H1 (cell line): ENCODE results near the gene NUP42. TPM values are rescaled to one million over a fixed set of nuclear protein-coding genes. Genes with fewer than 3 reads are reported as not detected.

Experiments used
- EGR1 ChIP-seq: IDR thresholded peaks from 2 replicates; pipeline ENCODE4 v1.6.1; 2011; ENCODE audit warnings: low read depth, low read length, borderline replicate concordance
- FOSL1 ChIP-seq: IDR thresholded peaks from 2 replicates; pipeline ENCODE4 v1.6.1; 2011; ENCODE audit warnings: mild to moderate bottlenecking, low read depth, low read length, moderate library complexity; ENCODE audit not compliant: insufficient read depth
- HDAC2 ChIP-seq, 2 experiments: fragments of 300-600 bp in 1 of 2; sonication (generic) in 1 of 2; IDR thresholded peaks; 2 replicates each; pipeline ENCODE4 v1.6.1; 2011 to 2012; ENCODE audit warnings: low read depth in 2 of 2, low read length in 2 of 2, mild to moderate bottlenecking in 2 of 2, moderate library complexity in 2 of 2, borderline replicate concordance in 1 of 2, inconsistent platforms in 1 of 2
- KDM4A ChIP-seq: IDR thresholded peaks from one replicate; pipeline ENCODE4 v1.7.1; 2012; ENCODE audit warnings: low read depth, mild to moderate bottlenecking, moderate library complexity, low read length, inconsistent platforms; ENCODE audit not compliant: severe bottlenecking
- SUZ12 ChIP-seq: fragments of 200-600 bp; sonication (generic); IDR thresholded peaks from 2 replicates; pipeline ENCODE4 v1.6.1; 2012; ENCODE audit warnings: mild to moderate bottlenecking, inconsistent platforms, low read length, moderate library complexity, mixed read lengths
- TEAD4 ChIP-seq: IDR thresholded peaks from 2 replicates; pipeline ENCODE4 v1.6.1; 2012; ENCODE audit warnings: low read depth, low read length, inconsistent platforms, mixed read lengths
- polyA plus RNA-seq, 7 experiments: library from polyadenylated mRNA; depleted of rRNA in 3 of 7; stranded (reverse) in 5 of 7; unstranded in 2 of 7; fragments of >200 nt in 5 of 7; fragments of 200-250 nt in 2 of 7; gene quantifications; 1 replicate in 5 of 7; 2 replicates in 1 of 7; 4 replicates in 1 of 7; pipeline versions ENCODE4 v1.2.1 to v1.2.3, GENCODE V29; 2011 to 2013; ENCODE audit warnings: missing spikeins in 2 of 7, mixed read lengths in 2 of 7
- total RNA-seq: library from RNA; stranded (reverse); fragmentation: NEBNext Ultra II Directional; extraction: Animal tissue kit (Norgen Biotek cat#: 25700); gene quantifications from 2 replicates; pipeline ENCODE4 v1.2.1, GENCODE V29; 2021

The NUP42 gene
- total and polyA plus RNA-seq, 2 of the 8 experiments (the other 6 are each of a cell fraction or from before 2014, with no cell fraction given), result 31.8 to 41.2 TPM

GRCh38 chr7:23247603-23248335 is 65.9 kb downstream of the NUP42 start (continued):
- TF ChIP-seq EGR1 (no peak), FOSL1 (no peak), SUZ12 (peak; percentile 50; the same call in 1 of the 2 replicates), HDAC2 (IDR thresholded peaks at IDR 0.05; ENCODE audit: borderline replicate concordance in 1 of 2, low read depth in 2 of 2, low read length in 2 of 2) (peak in 1 of 2 experiments; percentile 74; a peak in 1 of 4 replicates), TEAD4 (0 out of 2 replicates have a peak, but pooled peaks have one; percentile 17), KDM4A (peak; percentile 71)
